ENCODE measurements around the gene LATS1.
"Not testable (repeated sequence)": the region's sequence is repeated elsewhere in the genome, so short reads cannot be mapped to it uniquely, and the experiment has no call there.

DNA sequence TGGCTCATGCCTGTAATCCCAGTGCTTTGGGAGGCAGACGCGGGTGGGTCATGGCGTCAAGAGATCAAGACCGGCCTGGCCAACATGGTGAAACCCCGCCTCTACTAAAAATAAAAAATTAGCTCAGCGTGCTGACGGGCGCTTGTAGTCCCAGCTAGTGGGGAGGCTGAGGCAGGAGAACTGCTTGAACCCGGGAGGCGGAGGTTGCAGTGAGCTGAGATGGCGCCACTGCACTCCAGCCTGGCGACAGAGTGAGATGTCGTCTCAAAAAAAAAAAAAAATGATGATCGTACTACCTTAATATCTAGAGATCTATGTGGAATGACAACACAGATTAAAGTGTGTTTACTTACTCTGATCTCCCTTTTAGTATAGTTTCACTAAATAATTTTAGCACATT, 36.1 kb downstream of the LATS1 start:
- TF ChIP-seq CTCF, POLR2A, EP300 (IDR thresholded peaks at IDR 0.05): not testable (repeated sequence)
